Loucy (cell line): ENCODE measurements around the gene VWA5B2.

Source experiments
- EZH2phosphoT487 ChIP-seq: fragments of 200-600 bp; IDR thresholded peaks from 2 replicates; pipeline ENCODE4 v1.6.1; 2018; ENCODE audit warnings: antibody characterized with exemption, mild to moderate bottlenecking, moderate library complexity, borderline replicate concordance
- TF ChIP-seq, protein P1 (sequence below): fragments of 200-600 bp; sonication (generic); conservative IDR thresholded peaks from 2 replicates; pipeline ENCODE4 v1.5.1; 2014; ENCODE audit warnings: mild to moderate bottlenecking, antibody characterized with exemption, low read length

DNA sequence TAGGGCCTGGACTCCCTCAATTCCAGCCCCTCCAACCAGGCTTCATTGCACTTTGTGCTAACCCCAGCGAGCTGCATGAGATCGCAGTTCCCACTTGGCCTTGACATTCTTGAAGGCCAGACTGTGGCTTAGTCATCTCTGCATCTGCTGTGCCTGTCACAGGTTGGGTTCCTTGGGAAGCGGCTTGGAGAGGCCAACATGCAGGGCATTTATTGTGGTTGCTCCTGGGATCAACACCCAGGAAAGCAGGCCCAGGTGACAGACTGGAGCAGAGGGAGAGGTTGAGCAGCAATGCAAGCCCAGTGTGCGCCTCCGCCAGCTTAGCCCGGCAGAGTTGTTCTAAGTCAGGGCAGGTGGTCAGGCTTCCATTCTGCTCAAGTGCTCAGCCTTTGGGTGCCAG, 32.8 kb upstream of the VWA5B2 start:
- TF ChIP-seq, protein P1, sequence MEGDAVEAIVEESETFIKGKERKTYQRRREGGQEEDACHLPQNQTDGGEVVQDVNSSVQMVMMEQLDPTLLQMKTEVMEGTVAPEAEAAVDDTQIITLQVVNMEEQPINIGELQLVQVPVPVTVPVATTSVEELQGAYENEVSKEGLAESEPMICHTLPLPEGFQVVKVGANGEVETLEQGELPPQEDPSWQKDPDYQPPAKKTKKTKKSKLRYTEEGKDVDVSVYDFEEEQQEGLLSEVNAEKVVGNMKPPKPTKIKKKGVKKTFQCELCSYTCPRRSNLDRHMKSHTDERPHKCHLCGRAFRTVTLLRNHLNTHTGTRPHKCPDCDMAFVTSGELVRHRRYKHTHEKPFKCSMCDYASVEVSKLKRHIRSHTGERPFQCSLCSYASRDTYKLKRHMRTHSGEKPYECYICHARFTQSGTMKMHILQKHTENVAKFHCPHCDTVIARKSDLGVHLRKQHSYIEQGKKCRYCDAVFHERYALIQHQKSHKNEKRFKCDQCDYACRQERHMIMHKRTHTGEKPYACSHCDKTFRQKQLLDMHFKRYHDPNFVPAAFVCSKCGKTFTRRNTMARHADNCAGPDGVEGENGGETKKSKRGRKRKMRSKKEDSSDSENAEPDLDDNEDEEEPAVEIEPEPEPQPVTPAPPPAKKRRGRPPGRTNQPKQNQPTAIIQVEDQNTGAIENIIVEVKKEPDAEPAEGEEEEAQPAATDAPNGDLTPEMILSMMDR: no peak
- no peak for TF ChIP-seq EZH2phosphoT487
